HCT116 (cell line): ENCODE data around the gene HFM1. TPM values are rescaled to one million over a fixed set of nuclear protein-coding genes. Genes with fewer than 3 reads are reported as not detected.

Source experiments
- ATAC-seq: fragments of 200-7000 bp; cut with Tn5 transposase; 2 replicates; pipeline ENCODE4 v1.9.1; 2020; ENCODE audit warnings: mild to moderate bottlenecking, moderate library complexity
- BruUV-seq: library from RNA; stranded (reverse); fragments of 400-500 nt; replicated peaks from 2 replicates; lab custom pipeline; 2021; lab: Mats Ljungman, UMichigan
- CTCF ChIA-PET: fragments of 300-600 bp; sonication (Branson Sonifier 250); formaldehyde crosslinking; loops from one replicate; lab custom pipeline; 2021; ENCODE audit warnings: antibody characterized with exemption; lab: Charles Lee
- POLR2A ChIA-PET: fragments of 300-600, 350-600 bp; sonication (Branson Sonifier 250); formaldehyde crosslinking; loops from one replicate; lab custom pipeline; 2021; ENCODE audit warnings: antibody characterized with exemption; lab: Charles Lee
- RAD21 ChIA-PET, 2 experiments: fragments of 300-600 bp; sonication (Branson Sonifier 250); formaldehyde crosslinking; loops; one replicate each; lab custom pipeline; 2023; ENCODE audit warnings: low total read pairs in 2 of 2; ENCODE audit not compliant: uncharacterized antibody in 2 of 2, unreplicated experiment in 2 of 2, low non-redundant PET in 1 of 2; lab: Charles Lee
- DNase-seq: peaks from one replicate; pipeline ENCODE4 v3.0.0-alpha.2; 2010; ENCODE audit warnings: low read depth, low spot score
- H2AFZ ChIP-seq: fragments of 200-600 bp; shearing (Covaris generic), sonication (generic); 2 replicates; pipeline ENCODE4 v1.6.1; 2017; ENCODE audit warnings: low read depth, mixed run types, mixed read lengths, antibody characterized with exemption, low read length; ENCODE audit not compliant: poor library complexity, severe bottlenecking
- H3K27ac ChIP-seq: 2 replicates; pipeline ENCODE4 v1.5.1; 2012; ENCODE audit warnings: low read depth, low read length
- H3K27me3 ChIP-seq: fragments of 200-600 bp; sonication (generic); 2 replicates; pipeline ENCODE4 v1.6.1; 2016; ENCODE audit warnings: mixed run types, low read length, mixed read lengths; ENCODE audit not compliant: insufficient read depth
- H3K36me3 ChIP-seq, 2 experiments: fragments of 200-500 bp in 1 of 2; fragments of 200-600 bp in 1 of 2; sonication (Bioruptor generic) in 1 of 2; sonication (generic) in 1 of 2; 2 replicates each; pipeline versions ENCODE4 v1.5.1 to v1.6.1; 2014 to 2016; ENCODE audit warnings: low read length in 2 of 2, inconsistent platforms in 1 of 2, mixed read lengths in 1 of 2, mixed run types in 1 of 2; ENCODE audit not compliant: insufficient read depth in 2 of 2, control insufficient read depth in 1 of 2
- H3K4me1 ChIP-seq, 2 experiments: fragments of 200-600 bp in 1 of 2; sonication (generic) in 1 of 2; 2 replicates each; pipeline versions ENCODE4 v1.5.1 to v1.6.1; 2012 to 2017; ENCODE audit warnings: low read length in 2 of 2, inconsistent platforms in 1 of 2, mild to moderate bottlenecking in 1 of 2, mixed read lengths in 1 of 2, mixed run types in 1 of 2, moderate library complexity in 1 of 2; ENCODE audit not compliant: insufficient read depth in 2 of 2, control insufficient read depth in 1 of 2
- H3K4me2 ChIP-seq: fragments of 200-600 bp; sonication (generic); 2 replicates; pipeline ENCODE4 v1.6.1; 2017; ENCODE audit warnings: mixed run types, low read length, mixed read lengths
- H3K4me3 ChIP-seq, 2 experiments: fragments of 200-600 bp in 1 of 2; sonication (generic) in 1 of 2; replicated peaks in 1 of 2; 2 replicates each; pipeline ENCODE4 v1.5.1; 2011 to 2016; ENCODE audit warnings: low read length in 2 of 2, control low read depth in 1 of 2, low read depth in 1 of 2, mild to moderate bottlenecking in 1 of 2, mixed read lengths in 1 of 2, mixed run types in 1 of 2
- H3K79me2 ChIP-seq: fragments of 200-600 bp; sonication (generic); 2 replicates; pipeline ENCODE4 v1.6.1; 2017; ENCODE audit warnings: mild to moderate bottlenecking, mixed run types, low read length, moderate library complexity, mixed read lengths; ENCODE audit not compliant: insufficient read depth
- H3K9ac ChIP-seq: fragments of 200-600 bp; sonication (generic); 2 replicates; pipeline ENCODE4 v1.6.1; 2016; ENCODE audit warnings: low read length, mixed read lengths
- H3K9me2 ChIP-seq: fragments of 200-600 bp; sonication (generic), shearing (Covaris generic); 2 replicates; pipeline ENCODE4 v1.6.1; 2017; ENCODE audit warnings: mixed run types, mild to moderate bottlenecking, moderate library complexity; ENCODE audit not compliant: insufficient read depth
- H3K9me3 ChIP-seq, 2 experiments: fragments of 200-500 bp in 1 of 2; fragments of 200-600 bp in 1 of 2; sonication (Bioruptor generic) in 1 of 2; sonication (generic) in 1 of 2; 2 replicates each; pipeline ENCODE4 v1.6.1; 2014 to 2017; ENCODE audit warnings: low read length in 2 of 2, mixed read lengths in 2 of 2, inconsistent platforms in 1 of 2, low read depth in 1 of 2, mild to moderate bottlenecking in 1 of 2, mixed run types in 1 of 2, moderate library complexity in 1 of 2; ENCODE audit not compliant: control insufficient read depth in 1 of 2, insufficient read depth in 1 of 2
- H4K20me1 ChIP-seq: fragments of 200-600 bp; sonication (generic), shearing (Covaris generic); 2 replicates; pipeline ENCODE4 v1.6.1; 2017; ENCODE audit warnings: mixed run types, mild to moderate bottlenecking, moderate library complexity; ENCODE audit not compliant: insufficient read depth
- ATF3 ChIP-seq: IDR thresholded peaks from 2 replicates; pipeline ENCODE4 v1.6.1; 2012
- CTCF ChIP-seq, 3 experiments: fragments of 200-600 bp in 1 of 3; sonication (generic) in 1 of 3; IDR thresholded peaks in 2 of 3; conservative IDR thresholded peaks in 1 of 3; 2 replicates each; pipeline ENCODE4 v1.5.1; 2012 to 2017; ENCODE audit warnings: low read depth in 2 of 3, low read length in 2 of 3, antibody characterized with exemption in 1 of 3, borderline replicate concordance in 1 of 3, control low read depth in 1 of 3, mild to moderate bottlenecking in 1 of 3, mixed read lengths in 1 of 3, mixed run types in 1 of 3, moderate library complexity in 1 of 3; ENCODE audit not compliant: insufficient read depth in 1 of 3
- EZH2 ChIP-seq: fragments of 200-600 bp; sonication (generic); IDR thresholded peaks from 2 replicates; pipeline ENCODE4 v1.6.1; 2017; ENCODE audit warnings: antibody characterized with exemption, mixed run types
- JUND ChIP-seq: IDR thresholded peaks from 2 replicates; pipeline ENCODE4 v1.6.1; 2012
- POLR2AphosphoS5 ChIP-seq: IDR thresholded peaks from 2 replicates; pipeline ENCODE4 v1.6.1; 2011; ENCODE audit warnings: mild to moderate bottlenecking, low read depth, low read length, moderate library complexity
- RAD21 ChIP-seq: IDR thresholded peaks from 2 replicates; pipeline ENCODE4 v1.6.1; 2012; ENCODE audit warnings: low read depth, mild to moderate bottlenecking
- REST ChIP-seq: IDR thresholded peaks from 2 replicates; pipeline ENCODE4 v1.6.1; 2012; ENCODE audit warnings: low read depth
- SIN3A ChIP-seq: IDR thresholded peaks from 2 replicates; pipeline ENCODE4 v1.6.1; 2012; ENCODE audit warnings: low read depth
- SP1 ChIP-seq: IDR thresholded peaks from 2 replicates; pipeline ENCODE4 v1.6.1; 2012; ENCODE audit warnings: low read depth
- SRF ChIP-seq: IDR thresholded peaks from 2 replicates; pipeline ENCODE4 v1.6.1; 2012; ENCODE audit warnings: low read depth
- TCF7L2 ChIP-seq: IDR thresholded peaks from 2 replicates; pipeline ENCODE4 v1.7.0; 2011; ENCODE audit warnings: borderline replicate concordance, inconsistent platforms; ENCODE audit not compliant: insufficient read depth, insufficient read length; ENCODE audit errors: extremely low read depth
- YY1 ChIP-seq: IDR thresholded peaks from 2 replicates; pipeline ENCODE4 v1.6.1; 2011; ENCODE audit warnings: low read length, low read depth, moderate library complexity, mild to moderate bottlenecking; ENCODE audit not compliant: insufficient replicate concordance; ENCODE audit errors: extremely low read depth
- intact Hi-C: fragments of 100-400 bp; cut with micrococcal nuclease; formaldehyde crosslinking; loops from 2 replicates; pipeline ENCODE4 v1.10.0; 2022
- total RNA-seq: library from RNA; stranded (reverse); gene quantifications from one replicate; pipeline ENCODE4 v1.2.1, GENCODE V29; 2021; ENCODE audit not compliant: unreplicated experiment

HFM1 gene
- total RNA-seq, 1 experiment from 2014 or later: 0.07 TPM

- intact Hi-C loops: no loop called here
Observed at GRCh38 chr1:91224878-91225277, 179.8 kb downstream of the HFM1 start.

More at GRCh38 chr1:91224878-91225277, 179.8 kb downstream of the HFM1 start:
- no peaks in the 10 kb centered on the region for H3K9me3 ChIP-seq
- no peaks in the 10 kb centered on the region for H3K9me2 ChIP-seq
- H2AFZ ChIP-seq: no peak overlapping the region
- no peak overlapping the region for H3K4me2 ChIP-seq
- no peak overlapping the region for H3K4me3 ChIP-seq
- no peaks in the 10 kb centered on the region for H3K36me3 ChIP-seq
- H3K79me2 ChIP-seq: no peaks in the 10 kb centered on the region
- H3K27me3 ChIP-seq: no peaks in the 10 kb centered on the region
- POLR2A ChIA-PET: no interaction called here
- ATAC-seq: no peak
- H4K20me1 ChIP-seq: no peaks in the 10 kb centered on the region
- CTCF ChIA-PET: no interaction called here
- BruUV-seq: no TSS peak
- H3K27ac ChIP-seq: no peak overlapping the region
- H3K4me1 ChIP-seq: no peaks in the 10 kb centered on the region
- RAD21 ChIA-PET: no interaction called here
- TF ChIP-seq POLR2AphosphoS5 (no peak), CTCF (IDR thresholded peaks at IDR 0.05 in 2 of 3, conservative IDR thresholded peaks at IDR 0.05 in 1 of 3; ENCODE audit: borderline replicate concordance in 1 of 3, insufficient read depth in 1 of 3, low read depth in 2 of 3, low read length in 2 of 3) (no peak), YY1 (no peak), SIN3A (no peak), JUND (no peak), RAD21 (no peak), EZH2 (no peak), ATF3 (no peak), TCF7L2 (no peak), SRF (no peak), REST (no peak), SP1 (no peak)
- TF ChIP-seq, all 23 proteins: peak for 0
- DNase-seq: no peak
- H3K9ac ChIP-seq: no peak overlapping the region
